ENCODE results near the gene GSE1. TPM values are rescaled to one million over a fixed set of nuclear protein-coding genes. Genes with fewer than 3 reads are reported as not detected.

Gene GSE1
- total and polyA plus RNA-seq, 2 experiments from 2014 or later, result 32.4 to 135 TPM

GRCh38 chr16:85668676-85669424, 55.7 kb downstream of the GSE1 start:
- peaks cover 21% of the 10 kb centered on the region for H3K27me3 Mint-ChIP-seq (ENCODE audit: insufficient read depth, low read depth, poor library complexity)
- no peaks in the 10 kb centered on the region for H3K4me1 ChIP-seq (ENCODE audit: insufficient read depth)
- H3K4me3 Mint-ChIP-seq, result no peak overlapping the region
- no peaks in the 10 kb centered on the region for H3K4me1 Mint-ChIP-seq
- peaks cover 92% of the 10 kb centered on the region for H3K36me3 Mint-ChIP-seq (ENCODE audit: low read depth)
- no peak overlapping the region for H2AFZ ChIP-seq
- H3K79me2 ChIP-seq (replicated peaks; ENCODE audit: insufficient read depth), result no peaks in the 10 kb centered on the region; the same call in 1 of the 2 replicates
- no peak overlapping the region for H3K27ac ChIP-seq (ENCODE audit: low read depth)
- no peak for ATAC-seq
- H3K27ac Mint-ChIP-seq, result no peak overlapping the region
- no peak overlapping the region for H3K4me2 ChIP-seq
- no peak for TF ChIP-seq POLR2AphosphoS5 (IDR thresholded peaks at IDR 0.05; ENCODE audit: low read depth)
- no peak overlapping the region for H3K4me3 ChIP-seq
- peaks cover 23% of the 10 kb centered on the region for H3F3A ChIP-seq (replicated peaks; ENCODE audit: low read depth)
- H4K20me1 ChIP-seq (replicated peaks; ENCODE audit: insufficient read depth), result peaks cover 16% of the 10 kb centered on the region
- peaks cover 45% of the 10 kb centered on the region for H3K36me3 ChIP-seq (ENCODE audit: insufficient read depth)
- no peaks in the 10 kb centered on the region; the same call in 2 of the 3 replicates for H3K9me3 Mint-ChIP-seq
- no peaks in the 10 kb centered on the region for H3K9me2 ChIP-seq (ENCODE audit: insufficient read depth)
- no peak for DNase-seq (ENCODE audit: low spot score)
- H3K27me3 ChIP-seq (ENCODE audit: insufficient read depth), result no peaks in the 10 kb centered on the region

- Histone ChIP-seq H3K27me3 (ENCODE audit: insufficient read depth) (no peaks in the 10 kb centered on the region), H3K36me3 (ENCODE audit: insufficient read depth) (peaks cover 40% of the 10 kb centered on the region), H3K4me2 (no peak overlapping the region), H3K79me2 (replicated peaks; ENCODE audit: insufficient read depth) (no peaks in the 10 kb centered on the region; the same call in 1 of the 2 replicates), H3K4me1 (ENCODE audit: insufficient read depth) (no peaks in the 10 kb centered on the region), H3F3A (replicated peaks; ENCODE audit: low read depth) (peaks cover 23% of the 10 kb centered on the region), H3K4me3 (no peak overlapping the region), H4K20me1 (replicated peaks; ENCODE audit: insufficient read depth) (peaks cover 23% of the 10 kb centered on the region), H3K27ac (ENCODE audit: low read depth) (0 out of 2 replicates have a peak overlapping the region, but pooled peaks have one; percentile 65), H3K9me2 (ENCODE audit: insufficient read depth) (no peaks in the 10 kb centered on the region), H2AFZ (no peak overlapping the region)
- TF ChIP-seq ZNF331 (CRISPR knock-in tag; IDR thresholded peaks at IDR 0.05; ENCODE audit: low read depth), result no peak
- peak; percentile 25 for TF ChIP-seq EZH2phosphoT487 (IDR thresholded peaks at IDR 0.05; ENCODE audit: unreplicated experiment)
- TF ChIP-seq EZH2 (IDR thresholded peaks at IDR 0.05; ENCODE audit: low read depth, unreplicated experiment), result no peak
- Mint-ChIP-seq H3K4me3 (no peak overlapping the region), H3K9me3 (no peaks in the 10 kb centered on the region; the same call in 2 of the 3 replicates), H3K4me1 (peaks cover 3% of the 10 kb centered on the region; the same call in 1 of the 3 replicates), H3K36me3 (ENCODE audit: low read depth) (peaks cover 92% of the 10 kb centered on the region), H3K27ac (no peak overlapping the region), H3K27me3 (ENCODE audit: insufficient read depth, low read depth, poor library complexity) (peaks cover 13% of the 10 kb centered on the region)
- DNase-seq (ENCODE audit: low spot score), result no peak
- ATAC-seq, result no peak
Measured at GRCh38 chr16:85670840-85671239, 57.7 kb downstream of the GSE1 start.

DNA sequence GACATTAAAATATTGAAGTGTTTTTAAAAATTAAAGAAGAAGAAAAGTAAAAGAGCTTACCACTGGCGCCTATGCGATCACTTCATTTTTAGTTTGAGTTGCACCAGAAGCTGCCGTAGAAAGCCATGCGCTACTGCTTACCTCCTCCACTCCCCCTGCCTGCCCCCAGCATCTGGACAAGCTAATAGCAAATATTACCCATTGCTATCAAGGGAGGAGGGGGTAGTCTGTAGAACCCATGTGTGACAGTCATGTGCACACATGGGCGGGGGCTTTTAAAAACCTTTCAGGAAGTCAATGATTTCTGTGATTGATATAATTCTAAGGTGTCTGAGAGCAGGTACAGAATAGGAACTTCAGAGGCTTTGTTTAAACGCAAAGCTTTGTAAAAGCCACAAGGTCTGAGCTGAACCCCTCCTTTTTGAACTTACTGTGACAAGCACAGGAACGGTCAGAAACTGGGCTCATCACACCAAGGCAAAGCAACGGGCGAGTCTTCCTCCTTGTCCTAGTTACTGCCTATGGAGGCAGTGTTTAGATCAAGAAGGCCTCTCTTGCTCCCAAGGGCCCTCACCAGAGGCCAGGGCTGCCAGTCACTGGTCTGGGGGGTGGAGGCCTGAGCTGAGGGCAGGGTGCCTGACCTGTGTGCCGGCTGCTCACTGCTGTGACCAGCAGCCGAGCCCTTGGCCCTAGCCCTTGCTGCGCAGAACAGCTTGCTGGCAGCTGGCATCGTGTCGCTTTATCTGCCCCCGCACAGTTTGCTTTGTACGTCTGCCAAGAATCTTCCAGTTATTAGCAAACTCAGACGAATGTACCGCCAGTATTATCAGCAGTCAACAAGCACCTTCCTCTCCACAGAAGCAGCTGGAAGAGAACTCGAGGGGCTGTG, 60.7 kb downstream of the GSE1 start:
- peaks cover 7% of the 10 kb centered on the region for H3K27me3 Mint-ChIP-seq (ENCODE audit: insufficient read depth, low read depth, poor library complexity)
- no peaks in the 10 kb centered on the region for H3K27me3 ChIP-seq (ENCODE audit: insufficient read depth)
- peak; percentile 9 for ATAC-seq
- H3K4me1 ChIP-seq (ENCODE audit: insufficient read depth), result no peaks in the 10 kb centered on the region
- H3K4me3 ChIP-seq, result no peak overlapping the region
- peak overlapping the region; percentile 57; the same call in 1 of the 2 replicates for H3K27ac ChIP-seq (ENCODE audit: low read depth)
- peaks cover 3% of the 10 kb centered on the region; the same call in 1 of the 3 replicates for H3K4me1 Mint-ChIP-seq
- no peak overlapping the region for H3K27ac Mint-ChIP-seq
- H3K36me3 Mint-ChIP-seq (ENCODE audit: low read depth), result peaks cover 88% of the 10 kb centered on the region
- peaks cover 39% of the 10 kb centered on the region for H3K36me3 ChIP-seq (ENCODE audit: insufficient read depth)
- no peak overlapping the region for H3K4me2 ChIP-seq
- H3K9me2 ChIP-seq (ENCODE audit: insufficient read depth), result no peaks in the 10 kb centered on the region
- no peak overlapping the region for H2AFZ ChIP-seq
- peaks cover 23% of the 10 kb centered on the region for H3F3A ChIP-seq (replicated peaks; ENCODE audit: low read depth)
- no peaks in the 10 kb centered on the region; the same call in 1 of the 2 replicates for H3K79me2 ChIP-seq (replicated peaks; ENCODE audit: insufficient read depth)
- no peak for DNase-seq (ENCODE audit: low spot score)
- peaks cover 31% of the 10 kb centered on the region for H4K20me1 ChIP-seq (replicated peaks; ENCODE audit: insufficient read depth)
- no peak overlapping the region for H3K4me3 Mint-ChIP-seq
- H3K9me3 Mint-ChIP-seq, result no peaks in the 10 kb centered on the region; the same call in 2 of the 3 replicates
- TF ChIP-seq CREB1 (CRISPR knock-in tag; IDR thresholded peaks at IDR 0.05; ENCODE audit: low read depth) (no peak), ZNF462 (CRISPR knock-in tag; IDR thresholded peaks at IDR 0.05) (no peak)
